Gastrocnemius medialis (tissue), 4 donors: ENCODE results near the gene IQCH. TPM values are rescaled to one million over a fixed set of nuclear protein-coding genes. Genes with fewer than 3 reads are reported as not detected.

Experiments used
- ATAC-seq, 2 donors: fragments of 150-250 bp; one replicate each; pipeline ENCODE4 v1.9.1; 2016
- DNase-seq, 2 donors: peaks; one replicate each; pipeline ENCODE4 v3.0.0-alpha.2; 2019
- H3K27ac ChIP-seq, 4 donors: fragments of 200-600 bp; sonication (generic); 1 replicate in 1 of 4; 2 replicates in 3 of 4; pipeline ENCODE4 v1.5.1; 2016 to 2018; ENCODE audit warnings: mild to moderate bottlenecking in 2 of 4, moderate library complexity in 1 of 4
- H3K27me3 ChIP-seq, 3 donors: fragments of 200-600 bp; sonication (generic) in 2 of 3; 1 replicate in 1 of 3; 2 replicates in 2 of 3; pipeline versions ENCODE4 v1.5.1 to v1.6.0; 2016 to 2019; ENCODE audit warnings: mild to moderate bottlenecking in 1 of 3, moderate library complexity in 1 of 3
- H3K36me3 ChIP-seq, 2 donors: fragments of 200-600 bp; sonication (generic) in 1 of 2; one replicate each; pipeline ENCODE4 v1.5.1; 2017 to 2018
- H3K4me1 ChIP-seq, 2 donors: fragments of 200-600 bp; sonication (generic) in 1 of 2; one replicate each; pipeline ENCODE4 v1.5.1; 2016 to 2017; ENCODE audit warnings: mild to moderate bottlenecking in 2 of 2
- H3K4me3 ChIP-seq, 4 donors: fragments of 200-600 bp; sonication (generic) in 3 of 4; 1 replicate in 1 of 4; 2 replicates in 3 of 4; pipeline ENCODE4 v1.5.1; 2016 to 2019; ENCODE audit warnings: mild to moderate bottlenecking in 2 of 4
- H3K9me3 ChIP-seq, 3 donors: fragments of 200-600 bp; sonication (generic) in 2 of 3; 1 replicate in 1 of 3; 2 replicates in 2 of 3; pipeline ENCODE4 v1.5.1; 2016 to 2019
- POLR2A ChIP-seq, 2 donors: fragments of 450-650 bp; IDR thresholded peaks; one replicate each; pipeline ENCODE4 v1.6.1; 2017; ENCODE audit warnings: antibody characterized with exemption in 2 of 2, mild to moderate bottlenecking in 2 of 2, moderate library complexity in 2 of 2
- in situ Hi-C, 4 donors: fragments of 200-750 bp; cut with MboI; loops; one replicate each; pipeline versions ENCODE4 v1.15.0 to v1.8.0; 2017; ENCODE audit warnings: low sequenced_read_pairs in 4 of 4
- intact Hi-C: fragments of 100-400 bp; cut with DNase I; formaldehyde crosslinking; loops from one replicate; pipeline ENCODE4 v1.15.1; 2023; ENCODE audit warnings: low total_unique reads
- total RNA-seq, 4 donors: library from RNA; depleted of rRNA; stranded (reverse); fragments of >200 nt; gene quantifications; one replicate each; pipeline versions ENCODE4 v1.1.0 to v1.2.3, GENCODE V29; 2016
- TF ChIP-seq, protein P1 (sequence below), 5 experiments: fragments of 450-650 bp in 3 of 5; fragments of 200-600 bp in 2 of 5; sonication (generic) in 2 of 5; IDR thresholded peaks in 4 of 5; conservative IDR thresholded peaks in 1 of 5; 1 replicate in 4 of 5; 2 replicates in 1 of 5; pipeline ENCODE4 v1.5.1; 2016 to 2019; ENCODE audit warnings: antibody characterized with exemption in 5 of 5, mild to moderate bottlenecking in 3 of 5, moderate library complexity in 3 of 5

The IQCH gene
- total RNA-seq, 4 donors from 2014 or later, result 0.07 to 0.65 (median 0.32) TPM

DNA sequence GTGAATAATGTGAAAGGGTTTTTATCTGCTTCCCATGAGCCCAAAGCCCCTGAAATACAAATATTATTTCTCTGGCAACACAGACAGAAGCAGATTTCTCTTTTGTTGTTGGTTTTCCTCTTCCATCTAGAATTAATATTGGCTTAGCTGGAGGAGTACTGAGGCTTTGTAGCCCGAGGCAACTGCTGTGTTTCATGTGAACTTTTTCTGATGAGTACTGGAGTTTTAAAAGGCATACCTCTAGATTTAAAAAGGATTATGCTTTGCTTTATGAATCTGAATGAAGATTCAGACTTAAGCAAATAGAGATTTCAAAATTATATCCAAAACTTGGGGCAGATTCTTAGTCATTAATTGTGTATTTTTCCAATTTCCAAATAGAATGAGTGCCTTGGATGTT lies 50.9 kb downstream of the IQCH start:
- in situ Hi-C loops, result no loop called here
- no peak for DNase-seq
- Histone ChIP-seq H3K27ac (no peak overlapping the region), H3K36me3 (no peaks in the 10 kb centered on the region), H3K4me3 (no peak overlapping the region), H3K4me1 (no peaks in the 10 kb centered on the region), H3K27me3 (no peaks in the 10 kb centered on the region), H3K9me3 (no peaks in the 10 kb centered on the region)
- intact Hi-C loops, result loop anchor here (10.0 kb wide), 1 partner anchor 271 kb away; no protein-coding TSS in a partner anchor
- TF ChIP-seq, protein P1, sequence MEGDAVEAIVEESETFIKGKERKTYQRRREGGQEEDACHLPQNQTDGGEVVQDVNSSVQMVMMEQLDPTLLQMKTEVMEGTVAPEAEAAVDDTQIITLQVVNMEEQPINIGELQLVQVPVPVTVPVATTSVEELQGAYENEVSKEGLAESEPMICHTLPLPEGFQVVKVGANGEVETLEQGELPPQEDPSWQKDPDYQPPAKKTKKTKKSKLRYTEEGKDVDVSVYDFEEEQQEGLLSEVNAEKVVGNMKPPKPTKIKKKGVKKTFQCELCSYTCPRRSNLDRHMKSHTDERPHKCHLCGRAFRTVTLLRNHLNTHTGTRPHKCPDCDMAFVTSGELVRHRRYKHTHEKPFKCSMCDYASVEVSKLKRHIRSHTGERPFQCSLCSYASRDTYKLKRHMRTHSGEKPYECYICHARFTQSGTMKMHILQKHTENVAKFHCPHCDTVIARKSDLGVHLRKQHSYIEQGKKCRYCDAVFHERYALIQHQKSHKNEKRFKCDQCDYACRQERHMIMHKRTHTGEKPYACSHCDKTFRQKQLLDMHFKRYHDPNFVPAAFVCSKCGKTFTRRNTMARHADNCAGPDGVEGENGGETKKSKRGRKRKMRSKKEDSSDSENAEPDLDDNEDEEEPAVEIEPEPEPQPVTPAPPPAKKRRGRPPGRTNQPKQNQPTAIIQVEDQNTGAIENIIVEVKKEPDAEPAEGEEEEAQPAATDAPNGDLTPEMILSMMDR (IDR thresholded peaks at IDR 0.05 in 4 of 5, conservative IDR thresholded peaks at IDR 0.05 in 1 of 5), result no peak
- TF ChIP-seq POLR2A (IDR thresholded peaks at IDR 0.05), result no peak
- ATAC-seq, result no peak

DNA sequence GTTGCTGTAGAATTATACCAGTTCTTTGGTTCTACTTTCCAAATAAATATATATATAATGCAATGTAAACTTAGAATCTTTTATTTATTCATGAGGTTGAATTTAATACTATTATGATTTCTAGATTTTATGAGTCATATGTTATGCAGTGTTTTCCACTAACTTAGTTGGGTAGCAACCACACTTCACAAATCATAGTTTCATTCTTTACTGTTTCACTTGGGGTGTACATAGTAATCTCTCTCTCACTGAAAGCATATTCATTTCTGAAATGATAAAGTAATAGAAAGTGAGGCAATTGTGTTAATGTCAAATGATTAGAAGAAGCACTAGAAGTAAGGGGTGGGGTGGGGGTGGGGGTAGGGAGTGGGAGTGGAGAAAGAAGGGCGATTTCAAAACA lies 52.6 kb downstream of the IQCH start:
- no peak overlapping the region for H3K27ac ChIP-seq
- no peaks in the 10 kb centered on the region for H3K36me3 ChIP-seq
- no peaks in the 10 kb centered on the region for H3K4me1 ChIP-seq
- no peak overlapping the region for H3K4me3 ChIP-seq
- TF ChIP-seq, protein P1 (IDR thresholded peaks at IDR 0.05 in 4 of 5, conservative IDR thresholded peaks at IDR 0.05 in 1 of 5), result no peak
- no peak for TF ChIP-seq POLR2A (IDR thresholded peaks at IDR 0.05)
- H3K9me3 ChIP-seq, result no peaks in the 10 kb centered on the region
- DNase-seq (no peak), ATAC-seq (no peak)
- intact Hi-C loops, result loop anchor here (10.0 kb wide), 1 partner anchor 272 kb away; no protein-coding TSS in a partner anchor
- in situ Hi-C loops, result no loop called here
- no peaks in the 10 kb centered on the region for H3K27me3 ChIP-seq

DNA sequence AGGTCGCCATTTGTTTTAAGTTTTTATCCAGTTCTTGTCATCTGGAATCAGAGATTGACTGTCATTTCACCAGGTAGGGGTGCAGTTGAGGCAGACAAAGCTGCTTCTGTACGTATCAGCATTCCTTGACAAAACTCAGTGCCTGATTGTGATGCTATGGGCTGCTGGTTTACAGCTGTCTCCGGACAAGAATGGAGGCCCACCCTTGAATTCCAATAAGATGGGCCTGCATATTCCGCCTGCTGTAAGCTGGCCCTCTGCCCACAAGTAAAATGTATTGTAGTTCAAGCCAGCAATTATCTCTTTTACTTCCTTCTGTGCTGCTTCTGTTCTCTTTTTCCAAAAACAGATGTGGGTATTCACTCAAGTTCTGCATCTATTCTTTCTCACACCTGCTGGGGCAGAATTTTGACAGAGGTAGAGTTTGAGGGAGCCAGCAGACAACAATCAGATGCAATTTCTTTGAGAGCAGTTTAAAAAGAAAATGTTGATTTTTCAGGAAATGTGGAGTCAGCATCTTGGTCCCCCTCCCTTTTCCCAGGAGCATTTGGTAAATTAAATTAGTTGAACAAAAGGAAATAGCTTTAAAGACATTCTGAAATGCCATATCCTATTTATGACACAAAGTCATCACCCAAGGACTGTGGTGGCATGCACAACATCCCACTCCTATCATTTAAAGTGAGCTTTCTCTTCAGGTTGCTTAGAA lies 53.5 kb downstream of the IQCH start:
- no peaks in the 10 kb centered on the region for H3K27me3 ChIP-seq
- intact Hi-C loops (loop anchor here (10.0 kb wide), 1 partner anchor 273 kb away; no protein-coding TSS in a partner anchor), in situ Hi-C loops (no loop called here)
- no peaks in the 10 kb centered on the region for H3K4me1 ChIP-seq
- no peak for DNase-seq
- no peak for TF ChIP-seq POLR2A (IDR thresholded peaks at IDR 0.05)
- TF ChIP-seq, protein P1 (IDR thresholded peaks at IDR 0.05 in 4 of 5, conservative IDR thresholded peaks at IDR 0.05 in 1 of 5), result no peak
- no peak overlapping the region for H3K27ac ChIP-seq
- no peak for ATAC-seq
- H3K4me3 ChIP-seq, result no peak overlapping the region
- no peaks in the 10 kb centered on the region for H3K9me3 ChIP-seq
- no peaks in the 10 kb centered on the region for H3K36me3 ChIP-seq

DNA sequence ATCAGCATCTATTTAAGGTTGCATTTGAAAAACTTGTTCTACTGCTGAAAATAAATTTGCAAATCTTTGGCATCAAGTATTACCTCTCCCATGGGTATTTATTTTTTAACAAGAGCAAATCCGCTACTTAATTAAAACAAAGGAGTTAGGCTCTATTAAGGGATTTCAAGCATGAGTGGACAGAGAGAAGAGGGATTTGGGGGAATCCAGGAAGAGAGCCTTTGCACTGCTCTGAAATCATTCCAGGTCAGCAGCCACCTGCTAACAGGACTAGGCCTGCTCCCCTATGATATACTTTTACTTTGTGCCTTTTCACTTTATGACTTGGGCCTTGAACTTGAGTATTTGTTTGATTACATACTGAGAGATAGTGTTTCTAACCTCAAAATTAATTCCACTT lies 57.1 kb downstream of the IQCH start:
- Histone ChIP-seq H3K27me3 (no peaks in the 10 kb centered on the region), H3K27ac (no peak overlapping the region), H3K9me3 (no peaks in the 10 kb centered on the region), H3K4me1 (no peaks in the 10 kb centered on the region), H3K36me3 (no peaks in the 10 kb centered on the region), H3K4me3 (no peak overlapping the region)
- DNase-seq (no peak), ATAC-seq (no peak)
- TF ChIP-seq, protein P1 (IDR thresholded peaks at IDR 0.05 in 4 of 5, conservative IDR thresholded peaks at IDR 0.05 in 1 of 5), result no peak
- no peak for TF ChIP-seq POLR2A (IDR thresholded peaks at IDR 0.05)
- in situ Hi-C loops, result no loop called here
- intact Hi-C loops, result no loop called here
